Activated CD4-positive, alpha-beta T cell treated with anti-CD3 and anti-CD28 coated beads, Interleukin-2, Interleukin-6, amounts not matched to agents 100 ng/mL and 50 ng/mL, durations not matched to agents 16 hours and 8 hours (primary cell): ENCODE data around the gene ZSWIM9.
A peak's percentile ranks its signal among the peaks of the same experiment; 100 is the strongest.

Experiments
- DNase-seq: peaks from one replicate; pipeline ENCODE4 v3.0.0-alpha.2; 2020

ZSWIM9 gene

DNA sequence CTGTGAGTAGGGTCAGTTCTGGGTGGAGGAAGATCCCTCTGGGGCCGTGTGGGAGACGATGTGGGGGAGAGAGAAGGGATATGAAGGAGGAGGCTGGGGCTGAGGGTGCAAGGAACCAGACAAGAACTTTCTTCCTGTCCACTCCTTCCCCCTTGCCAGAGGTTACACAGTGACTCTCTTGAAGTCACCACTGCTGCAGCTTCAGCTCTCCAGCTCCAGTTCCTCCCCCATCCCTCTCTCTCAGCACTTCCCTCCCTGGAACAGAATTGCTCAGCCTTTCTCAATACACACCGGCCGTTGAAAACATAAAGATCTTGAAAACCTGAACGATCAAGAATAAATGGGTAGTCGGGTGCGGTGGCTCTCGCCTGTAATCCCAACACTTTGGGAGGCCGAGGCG is 5.1 kb downstream of the ZSWIM9 start:
- no peak for DNase-seq

GRCh38 chr19:48176226-48176625 is 5.7 kb downstream of the ZSWIM9 start:
- no peak for DNase-seq

- DNase-seq: no peak
Observed at GRCh38 chr19:48181505-48181904, 11.0 kb downstream of the ZSWIM9 start.

DNA sequence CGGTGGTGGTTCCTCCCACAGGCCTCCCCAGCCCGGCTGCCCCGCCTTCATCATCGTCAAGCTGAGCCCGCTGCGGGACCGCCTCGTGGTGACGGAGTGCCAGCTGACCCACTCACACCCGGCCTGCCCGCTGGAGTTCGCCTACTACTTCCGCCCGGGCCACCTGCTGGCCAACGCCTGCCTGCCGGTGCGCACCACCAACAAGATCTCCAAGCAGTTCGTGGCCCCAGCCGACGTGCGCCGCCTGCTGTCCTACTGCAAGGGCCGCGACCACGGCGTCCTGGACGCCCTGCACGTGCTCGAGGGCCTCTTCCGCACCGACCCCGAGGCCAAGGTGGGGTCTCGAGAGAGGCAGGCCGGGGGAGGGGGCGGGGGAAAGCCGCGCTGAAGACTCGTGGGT is 12.0 kb downstream of the ZSWIM9 start:
- DNase-seq: no peak

DNA sequence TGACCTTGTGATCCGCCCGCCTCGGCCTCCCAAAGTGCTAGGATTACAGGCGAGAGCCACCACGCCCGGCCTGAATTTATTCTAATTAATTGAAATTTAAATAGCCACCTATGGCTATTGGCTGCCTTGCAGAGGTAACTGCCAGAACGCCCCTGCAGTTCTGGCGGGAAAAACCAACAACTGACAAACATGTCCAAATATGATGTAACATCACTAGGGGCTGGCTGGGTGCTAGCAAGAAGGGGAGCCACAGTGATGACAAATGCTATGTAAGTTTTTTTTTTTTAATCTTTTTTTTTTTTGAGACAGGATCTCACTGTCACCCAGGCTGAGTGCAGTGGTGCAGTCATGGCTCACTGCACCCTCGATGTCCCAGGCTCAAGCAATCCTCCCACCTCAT is 12.9 kb downstream of the ZSWIM9 start:
- no peak for DNase-seq

GRCh38 chr19:48186015-48186414 is 15.5 kb downstream of the ZSWIM9 start:
- DNase-seq: no peak

GRCh38 chr19:48186541-48186991 is 16.1 kb downstream of the ZSWIM9 start:
- DNase-seq: no peak

DNA sequence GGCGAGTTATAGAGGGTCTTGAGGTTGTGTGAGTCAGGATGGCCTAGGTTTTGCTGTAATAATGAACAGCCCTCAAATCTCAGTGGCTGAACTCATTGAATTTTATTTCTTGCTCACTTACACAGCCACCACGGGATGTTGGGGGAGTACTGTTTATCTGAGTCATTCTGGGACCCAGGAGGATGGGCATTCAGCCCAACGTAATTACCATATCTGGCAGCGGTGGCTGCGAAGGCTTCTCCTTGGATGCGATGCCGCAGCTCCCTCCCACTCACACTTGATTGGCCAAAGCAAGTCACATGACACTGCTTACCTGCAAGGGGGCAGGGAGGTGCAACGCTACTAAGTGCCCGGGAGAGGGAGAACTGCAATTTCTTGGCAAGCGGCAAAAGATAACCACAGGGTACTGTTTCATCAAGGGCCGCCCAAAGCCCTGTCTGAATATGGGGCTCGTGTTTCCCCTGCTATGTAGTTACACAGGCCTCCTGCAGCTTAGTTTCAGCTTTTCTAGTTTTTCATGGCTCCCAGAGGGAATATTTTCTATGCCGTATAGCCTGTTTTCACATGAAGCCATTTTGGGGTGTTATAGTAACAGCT is 19.9 kb downstream of the ZSWIM9 start:
- peak; percentile 73 for DNase-seq

DNA sequence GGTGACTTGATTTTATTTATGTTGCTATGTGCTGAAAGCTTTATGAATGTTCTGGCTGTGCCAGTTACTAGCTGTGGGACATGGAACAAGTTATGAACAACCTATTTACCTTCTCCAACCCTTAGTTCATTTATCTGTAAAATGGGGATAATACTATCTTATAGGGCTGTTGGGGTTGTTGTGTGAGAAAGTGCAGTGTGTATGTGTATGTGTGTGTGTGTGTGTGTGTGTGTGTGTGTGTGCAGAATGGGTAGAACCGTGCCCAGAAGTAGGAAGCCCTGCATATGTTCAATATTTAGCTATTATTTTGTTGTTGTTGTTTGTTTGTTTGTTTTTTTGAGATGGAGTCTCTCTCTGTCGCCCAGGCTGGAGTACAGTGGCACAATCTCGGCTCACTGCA is 20.4 kb downstream of the ZSWIM9 start:
- DNase-seq: no peak

- DNase-seq: no peak
Observed at GRCh38 chr19:48192750-48193149, 22.3 kb downstream of the ZSWIM9 start.

DNA sequence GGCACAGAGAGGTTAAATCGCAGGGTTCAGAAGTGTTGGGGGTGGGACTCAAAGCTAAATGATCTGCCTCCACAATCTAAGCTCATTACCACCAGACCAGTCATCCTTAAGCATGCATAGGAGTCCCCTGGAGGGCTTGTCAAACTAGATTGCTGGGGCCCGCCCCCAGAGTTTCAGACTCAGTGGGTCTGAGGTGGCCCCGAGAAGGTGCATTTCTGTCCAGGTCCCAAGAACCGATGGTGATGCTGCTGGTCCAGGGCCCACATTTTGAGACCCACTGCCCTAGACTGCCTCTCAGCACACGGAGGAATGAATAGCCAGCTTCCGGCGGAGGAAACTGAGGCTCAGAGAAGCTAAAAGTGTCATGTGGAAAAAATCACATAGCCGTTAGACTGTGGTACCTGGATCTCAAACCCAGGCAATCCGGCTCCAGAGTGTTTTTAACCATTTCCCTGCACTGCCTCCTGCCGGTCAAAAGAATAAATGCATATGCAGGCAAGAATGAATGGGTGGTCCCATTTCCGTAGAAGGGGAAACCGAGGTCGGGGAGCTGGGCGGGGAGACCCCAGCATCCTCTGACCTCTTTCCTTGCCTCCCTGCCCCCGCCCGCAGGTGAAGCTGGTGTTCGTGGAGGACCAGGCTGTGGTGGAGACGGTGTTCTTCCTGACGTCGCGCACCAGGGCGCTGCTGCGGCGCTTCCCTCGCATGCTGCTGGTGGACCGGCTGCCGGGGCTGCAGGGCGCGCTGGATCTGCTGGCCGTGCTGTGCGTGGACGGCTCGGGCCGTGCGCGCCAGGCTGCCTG is 23.8 kb downstream of the ZSWIM9 start:
- peak; percentile 38 for DNase-seq

GRCh38 chr19:48194844-48195830 is 24.7 kb downstream of the ZSWIM9 start:
- DNase-seq: no peak

DNA sequence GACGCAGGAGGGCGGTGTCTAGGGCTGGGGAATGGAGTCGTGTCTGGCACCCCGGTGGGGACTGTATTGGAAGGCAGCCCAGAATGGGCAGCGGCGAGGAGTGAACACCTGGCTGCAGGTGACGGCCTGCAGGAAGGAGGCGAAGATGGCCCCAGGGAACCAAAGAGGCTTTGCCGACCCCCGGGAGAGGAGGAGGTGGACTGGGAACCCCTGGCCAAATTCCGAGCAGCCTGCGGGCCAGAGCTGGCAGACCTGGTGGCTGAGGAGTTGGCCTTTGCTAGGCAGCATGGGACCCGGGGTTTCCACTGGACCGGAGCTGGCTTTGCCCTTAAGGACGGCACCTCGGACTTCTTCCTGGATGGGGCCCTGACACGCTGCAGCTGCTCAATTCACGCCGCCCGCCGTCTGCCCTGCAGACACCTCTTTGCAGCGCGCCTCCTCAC is 25.9 kb downstream of the ZSWIM9 start:
- no peak for DNase-seq

- no peak for DNase-seq
Observed at GRCh38 chr19:48196933-48197665, 26.6 kb downstream of the ZSWIM9 start.

GRCh38 chr19:48203222-48203793 is 32.8 kb downstream of the ZSWIM9 start:
- peak; percentile 32 for DNase-seq

DNA sequence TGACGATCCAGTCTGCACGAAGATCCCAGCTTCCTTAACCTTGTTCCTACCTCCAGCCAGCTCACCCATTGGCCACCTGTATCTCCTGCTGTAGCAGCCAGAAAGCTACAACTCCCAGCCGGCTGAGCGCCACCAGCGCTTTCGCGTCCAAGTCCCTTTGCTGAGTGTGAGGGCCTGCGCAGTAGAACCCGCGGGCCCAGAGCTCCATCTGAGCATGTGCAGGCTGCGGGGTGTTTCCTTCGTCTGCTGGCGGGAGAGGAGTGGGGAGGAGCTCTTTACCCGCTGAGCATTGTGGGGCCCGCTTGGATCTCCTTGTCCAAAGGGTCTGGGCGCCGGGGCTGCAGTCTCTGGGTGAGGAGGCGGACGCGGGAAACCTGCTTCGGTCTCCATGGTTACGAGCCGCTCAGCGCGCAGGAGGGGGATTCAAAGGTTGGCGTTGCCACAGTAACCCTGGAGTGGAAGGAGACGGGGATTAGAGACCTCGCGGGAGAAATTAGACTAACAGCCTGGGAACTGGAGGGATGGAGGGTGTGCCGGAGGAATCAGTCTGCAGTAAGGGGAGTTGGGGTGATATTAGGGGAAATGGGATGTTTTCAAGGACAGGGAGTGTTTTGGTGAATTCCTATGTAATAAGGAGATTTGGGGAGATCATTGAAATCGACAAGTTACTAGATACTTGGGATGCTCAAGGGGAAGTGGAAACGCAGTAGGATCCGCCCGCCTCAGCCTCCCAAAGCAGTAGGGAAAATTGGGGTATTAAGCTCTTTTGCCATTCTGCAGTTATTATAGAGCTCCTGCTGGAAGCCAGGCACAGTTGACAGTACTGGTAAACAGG is 33.5 kb downstream of the ZSWIM9 start:
- peak; percentile 97 for DNase-seq

GRCh38 chr19:48206397-48207093 is 36.1 kb downstream of the ZSWIM9 start:
- peak; percentile 18 for DNase-seq

GRCh38 chr19:48210005-48210404 is 39.5 kb downstream of the ZSWIM9 start:
- no peak for DNase-seq

- no peak for DNase-seq
Observed at GRCh38 chr19:48213959-48214358, 43.5 kb downstream of the ZSWIM9 start.

DNA sequence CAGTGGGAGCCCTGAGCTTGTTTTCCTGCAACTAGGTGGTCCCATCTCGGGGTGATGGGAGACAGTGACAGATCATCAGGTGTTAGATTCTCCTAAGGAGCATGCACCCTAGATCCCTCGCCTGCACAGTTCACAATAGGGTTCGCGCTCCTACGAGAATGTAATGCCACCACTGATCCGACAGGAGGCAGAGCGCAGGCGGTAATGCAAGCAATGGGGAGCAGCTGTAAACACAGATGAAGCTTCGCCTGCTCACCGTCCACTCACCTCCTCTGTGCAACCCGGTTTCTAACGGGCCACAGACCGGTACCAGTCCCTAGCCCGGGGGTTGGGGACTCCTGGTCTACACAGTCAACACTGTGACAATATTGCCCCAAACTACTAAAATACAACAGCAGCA is 46.5 kb downstream of the ZSWIM9 start:
- no peak for DNase-seq

GRCh38 chr19:48218997-48219396 is 48.5 kb downstream of the ZSWIM9 start:
- no peak for DNase-seq
